Subcutaneous adipose tissue (tissue), 4 donors: Measurements from ENCODE around the gene HOTAIR. TPM values are rescaled to one million over a fixed set of nuclear protein-coding genes. Genes with fewer than 3 reads are reported as not detected.

Source experiments
- total RNA-seq, 4 donors: library from RNA; depleted of rRNA; stranded (reverse); fragments of >200 nt; gene quantifications; one replicate each; pipeline ENCODE4 v1.1.0, GENCODE V29; 2016
- TF ChIP-seq, protein P1 (sequence below): fragments of 450-650 bp; IDR thresholded peaks from one replicate; pipeline ENCODE4 v1.5.1; 2016; ENCODE audit warnings: low read depth, mild to moderate bottlenecking, control low read depth, antibody characterized with exemption, moderate library complexity

The HOTAIR gene
- total RNA-seq, 4 donors from 2014 or later: 0.34 to 3.4 (median 0.61) TPM

DNA sequence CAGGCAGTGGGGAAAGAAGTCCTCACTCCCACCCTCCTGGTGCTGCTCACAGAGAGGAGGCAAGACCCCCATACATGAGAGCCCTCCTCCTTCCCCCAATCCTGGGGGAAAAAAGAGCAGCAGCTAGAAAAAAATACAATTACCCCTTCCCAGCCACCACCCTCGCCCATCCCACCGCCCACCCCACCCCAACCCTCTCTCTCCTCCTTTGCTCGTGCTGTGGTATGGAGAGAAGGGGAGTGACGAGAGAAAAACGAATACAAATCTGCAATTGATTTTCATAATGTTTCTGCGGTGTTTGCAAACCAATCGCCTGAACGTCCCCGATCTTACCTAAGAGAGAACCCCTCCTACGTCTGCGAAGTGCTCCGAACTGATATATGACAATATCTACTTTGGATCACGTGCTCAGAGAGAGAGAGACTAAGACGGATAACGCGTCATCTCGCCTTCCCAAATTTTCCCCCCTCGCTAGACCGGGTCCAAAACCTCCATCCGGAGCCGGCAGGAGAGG is 2.0 kb downstream of the HOTAIR start, which contains the start of gene HOXC11:
TSS of gene HOXC11 (plus strand) at position 405 of the 514 bp plus-strand sequence. CDS start 116 bp downstream, outside the sequence.
- TF ChIP-seq, protein P1, sequence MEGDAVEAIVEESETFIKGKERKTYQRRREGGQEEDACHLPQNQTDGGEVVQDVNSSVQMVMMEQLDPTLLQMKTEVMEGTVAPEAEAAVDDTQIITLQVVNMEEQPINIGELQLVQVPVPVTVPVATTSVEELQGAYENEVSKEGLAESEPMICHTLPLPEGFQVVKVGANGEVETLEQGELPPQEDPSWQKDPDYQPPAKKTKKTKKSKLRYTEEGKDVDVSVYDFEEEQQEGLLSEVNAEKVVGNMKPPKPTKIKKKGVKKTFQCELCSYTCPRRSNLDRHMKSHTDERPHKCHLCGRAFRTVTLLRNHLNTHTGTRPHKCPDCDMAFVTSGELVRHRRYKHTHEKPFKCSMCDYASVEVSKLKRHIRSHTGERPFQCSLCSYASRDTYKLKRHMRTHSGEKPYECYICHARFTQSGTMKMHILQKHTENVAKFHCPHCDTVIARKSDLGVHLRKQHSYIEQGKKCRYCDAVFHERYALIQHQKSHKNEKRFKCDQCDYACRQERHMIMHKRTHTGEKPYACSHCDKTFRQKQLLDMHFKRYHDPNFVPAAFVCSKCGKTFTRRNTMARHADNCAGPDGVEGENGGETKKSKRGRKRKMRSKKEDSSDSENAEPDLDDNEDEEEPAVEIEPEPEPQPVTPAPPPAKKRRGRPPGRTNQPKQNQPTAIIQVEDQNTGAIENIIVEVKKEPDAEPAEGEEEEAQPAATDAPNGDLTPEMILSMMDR: no peak

GRCh38 chr12:53972152-53972702 is 2.5 kb downstream of the HOTAIR start:
- TF ChIP-seq, protein P1: no peak

GRCh38 chr12:53971686-53972085 is 3.1 kb downstream of the HOTAIR start:
- TF ChIP-seq, protein P1: no peak

- TF ChIP-seq, protein P1: no peak
Observed at GRCh38 chr12:53971129-53971528, 3.6 kb downstream of the HOTAIR start.

GRCh38 chr12:53970451-53970850 is 4.3 kb downstream of the HOTAIR start:
- TF ChIP-seq, protein P1: no peak

DNA sequence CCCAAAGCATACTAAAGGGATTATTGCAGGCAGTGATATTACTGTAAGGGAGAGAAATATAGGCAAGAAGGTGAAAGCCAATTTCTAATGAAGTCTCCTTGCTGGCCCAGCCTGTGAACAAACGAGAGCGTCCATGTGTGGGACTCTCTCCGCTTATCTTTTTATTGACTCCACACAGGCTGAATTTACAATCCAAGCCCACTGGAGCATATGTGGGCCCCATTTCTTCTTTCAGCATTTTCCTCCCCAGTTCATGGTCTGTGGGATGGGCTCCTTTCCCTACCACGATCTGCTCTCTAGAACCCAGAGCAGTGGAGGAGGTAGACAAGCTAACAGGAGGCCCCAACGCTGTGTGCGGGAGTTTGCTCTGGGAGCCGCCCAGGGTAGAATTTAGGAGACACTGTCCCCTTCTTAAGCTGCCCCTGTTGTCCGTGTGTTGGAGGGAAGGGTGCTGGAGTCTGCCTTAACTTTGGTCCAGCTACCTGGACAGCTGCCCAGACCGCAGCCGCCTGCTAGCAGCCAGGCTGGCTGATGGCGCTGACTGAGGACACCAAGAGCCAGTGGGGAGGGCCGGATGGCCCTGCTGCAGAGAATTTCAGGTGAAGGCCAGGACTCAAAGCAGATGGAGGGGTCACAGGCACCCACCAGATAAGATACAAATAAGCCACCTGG is 5.0 kb downstream of the HOTAIR start:
- TF ChIP-seq, protein P1: no peak

DNA sequence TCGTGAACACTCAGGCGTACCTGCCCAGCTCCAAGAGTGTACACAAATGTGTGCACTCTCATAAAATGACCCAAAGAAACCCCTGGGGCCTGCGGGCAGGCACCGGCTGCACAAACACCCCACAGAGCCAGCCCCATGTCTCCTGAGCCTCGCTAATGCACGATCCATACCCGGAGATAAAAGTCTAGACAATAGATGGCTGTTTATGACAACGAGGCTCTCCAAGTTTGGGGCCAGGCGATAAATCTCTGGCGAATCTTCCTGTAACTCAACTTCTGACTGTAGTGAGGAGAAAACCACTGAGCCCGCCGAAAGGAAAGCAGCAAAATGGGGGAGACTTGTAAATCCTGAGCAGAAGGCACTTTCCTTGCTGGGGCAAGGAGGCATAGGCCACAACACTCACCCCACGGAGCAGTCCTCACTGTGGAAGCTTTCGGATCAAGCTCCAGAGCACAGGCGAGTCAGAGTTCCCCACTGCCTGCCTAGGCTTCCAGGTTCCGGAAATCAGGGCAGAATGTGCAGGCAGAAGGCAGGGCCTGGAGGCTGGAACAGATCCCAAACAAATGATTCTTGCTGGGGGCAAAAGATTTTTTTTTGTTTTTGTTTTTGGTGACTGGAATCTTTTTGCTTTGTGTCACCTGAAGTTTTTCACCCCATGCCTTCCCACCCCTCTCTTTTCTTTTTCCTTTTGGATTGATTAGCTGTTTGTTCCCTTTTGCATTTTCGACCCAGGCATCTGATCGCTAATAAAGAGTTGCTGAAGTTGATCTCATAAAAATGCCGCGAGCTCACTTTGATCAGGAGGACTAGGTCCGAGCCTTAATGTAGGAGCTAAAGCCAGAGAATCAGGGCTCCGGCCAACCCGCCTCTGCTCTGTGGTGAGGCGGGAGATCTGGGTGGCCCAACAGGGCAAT is 6.3 kb downstream of the HOTAIR start:
- TF ChIP-seq, protein P1: no peak
